Thyroid gland (tissue), 4 donors: Measurements from ENCODE around the gene SCN8A. TPM values are rescaled to one million over a fixed set of nuclear protein-coding genes. Genes with fewer than 3 reads are reported as not detected.

Experiments
- DNase-seq, 2 donors: peaks; one replicate each; pipeline ENCODE4 v3.0.0-alpha.2; 2019
- H3K27ac ChIP-seq, 3 donors: fragments of 200-600 bp; sonication (generic); 1 replicate in 2 of 3; 2 replicates in 1 of 3; pipeline ENCODE4 v1.5.1; 2016 to 2019; ENCODE audit warnings: mild to moderate bottlenecking in 1 of 3, moderate library complexity in 1 of 3
- H3K27me3 ChIP-seq: fragments of 200-600 bp; sonication (generic); one replicate; pipeline ENCODE4 v1.5.1; 2019
- H3K36me3 ChIP-seq, 2 donors: fragments of 200-600 bp; sonication (generic); one replicate each; pipeline ENCODE4 v1.5.1; 2016 to 2019
- H3K4me1 ChIP-seq, 2 donors: fragments of 200-600 bp; sonication (generic); one replicate each; pipeline ENCODE4 v1.5.1; 2017 to 2019
- H3K4me3 ChIP-seq, 3 donors: fragments of 200-600 bp; sonication (generic); replicated peaks in 1 of 3; 1 replicate in 2 of 3; 2 replicates in 1 of 3; pipeline ENCODE4 v1.5.1; 2016; ENCODE audit warnings: mild to moderate bottlenecking in 1 of 3
- H3K9me3 ChIP-seq: fragments of 200-600 bp; sonication (generic); one replicate; pipeline ENCODE4 v1.5.1; 2017
- CTCF ChIP-seq, 6 experiments: fragments of 200-600 bp in 3 of 6; fragments of 450-650 bp in 3 of 6; sonication (generic) in 3 of 6; IDR thresholded peaks; one replicate each; pipeline ENCODE4 v1.5.1; 2016 to 2019; ENCODE audit warnings: antibody characterized with exemption in 6 of 6, mild to moderate bottlenecking in 2 of 6, inconsistent platforms in 1 of 6, moderate library complexity in 1 of 6
- POLR2A ChIP-seq, 2 donors: fragments of 450-650 bp; IDR thresholded peaks; one replicate each; pipeline ENCODE4 v1.6.1; 2017; ENCODE audit warnings: antibody characterized with exemption in 2 of 2, mild to moderate bottlenecking in 2 of 2, moderate library complexity in 1 of 2
- WGBS, 2 donors: methylation state at CpG; one replicate each; pipeline ENCODE4 v1.1.5; 2017; 5-methylcytosine and 5-hydroxymethylcytosine counted together
- intact Hi-C: fragments of 100-400 bp; cut with DNase I; formaldehyde crosslinking; loops from one replicate; pipeline ENCODE4 v1.15.1; 2023
- total RNA-seq, 4 donors: library from RNA; depleted of rRNA; stranded (reverse); fragments of >200 nt; gene quantifications; one replicate each; pipeline ENCODE4 v1.2.3, GENCODE V29; 2016

SCN8A gene
- total RNA-seq, 4 donors from 2014 or later, result 0.89 to 3.7 (median 1.3) TPM

GRCh38 chr12:51850081-51850964 is 259.3 kb downstream of the SCN8A start:
- H3K27ac ChIP-seq, result peak overlapping the region in 1 of 3 donors; percentile 17
- H3K36me3 ChIP-seq, result no peaks in the 10 kb centered on the region
- no peak for TF ChIP-seq POLR2A (IDR thresholded peaks at IDR 0.05)
- TF ChIP-seq CTCF (IDR thresholded peaks at IDR 0.05), result no peak
- H3K4me1 ChIP-seq, result peaks cover 14 to 37% of the 10 kb centered on the region in 2 donors
- no peak for DNase-seq
- intact Hi-C loops, result no loop called here
- H3K9me3 ChIP-seq, result no peaks in the 10 kb centered on the region
- WGBS, 2 donors, result 85 to 96% methylated on average over 8 of the region's 8 CpGs
- no peak overlapping the region for H3K4me3 ChIP-seq
- H3K27me3 ChIP-seq, result peaks cover 9% of the 10 kb centered on the region

GRCh38 chr12:51850965-51851299 is 259.9 kb downstream of the SCN8A start:
- no peak for DNase-seq
- Histone ChIP-seq H3K27me3 (peaks cover 8% of the 10 kb centered on the region), H3K9me3 (no peaks in the 10 kb centered on the region), H3K4me3 (no peak overlapping the region), H3K4me1 (peaks cover 14 to 40% of the 10 kb centered on the region in 2 donors), H3K27ac (no peak overlapping the region), H3K36me3 (no peaks in the 10 kb centered on the region)
- 89 to 92% methylated on average over 3 to 4 of the region's 4 CpGs for WGBS, 2 donors
- intact Hi-C loops, result no loop called here
- no peak for TF ChIP-seq CTCF (IDR thresholded peaks at IDR 0.05)
- no peak for TF ChIP-seq POLR2A (IDR thresholded peaks at IDR 0.05)

- 49 to 64% methylated on average over 8 of the region's 8 CpGs for WGBS, 2 donors
- H3K27me3 ChIP-seq, result peaks cover 1% of the 10 kb centered on the region
- H3K36me3 ChIP-seq, result no peaks in the 10 kb centered on the region
- H3K27ac ChIP-seq, result no peak overlapping the region
- DNase-seq, result no peak
- H3K9me3 ChIP-seq, result no peaks in the 10 kb centered on the region
- intact Hi-C loops, result no loop called here
- TF ChIP-seq CTCF (IDR thresholded peaks at IDR 0.05) (no peak), POLR2A (IDR thresholded peaks at IDR 0.05) (no peak)
- H3K4me3 ChIP-seq, result no peak overlapping the region
- peaks cover 14 to 36% of the 10 kb centered on the region in 2 donors for H3K4me1 ChIP-seq
Measured at GRCh38 chr12:51851413-51852124, 260.5 kb downstream of the SCN8A start.

- Histone ChIP-seq H3K4me3 (no peak overlapping the region), H3K4me1 (peaks cover 7 to 26% of the 10 kb centered on the region in 2 donors), H3K27ac (no peak overlapping the region), H3K36me3 (no peaks in the 10 kb centered on the region), H3K9me3 (no peaks in the 10 kb centered on the region), H3K27me3 (no peaks in the 10 kb centered on the region)
- DNase-seq, result no peak
- intact Hi-C loops, result no loop called here
- 80 to 93% methylated on average over 5 of the region's 5 CpGs for WGBS, 2 donors
- TF ChIP-seq POLR2A (IDR thresholded peaks at IDR 0.05) (no peak), CTCF (IDR thresholded peaks at IDR 0.05) (no peak)
Measured at GRCh38 chr12:51852404-51853137, 261.5 kb downstream of the SCN8A start.
